GM12878 (cell line): ENCODE data around the gene S100A2. TPM values are rescaled to one million over a fixed set of nuclear protein-coding genes. Genes with fewer than 3 reads are reported as not detected.

Experiments used
- CEBPB ChIP-seq, 2 experiments: fragments of 150-350 bp in 1 of 2; IDR thresholded peaks; 2 replicates each; pipeline ENCODE4 v1.6.1; 2012 to 2014; ENCODE audit warnings: low read depth in 2 of 2, low read length in 2 of 2, borderline replicate concordance in 1 of 2, inconsistent platforms in 1 of 2
- EP300 ChIP-seq, 2 experiments: fragments of 150-350 bp in 1 of 2; IDR thresholded peaks; 2 replicates each; pipeline ENCODE4 v1.6.1; 2011 to 2012; ENCODE audit warnings: low read depth in 2 of 2, low read length in 2 of 2, borderline replicate concordance in 1 of 2, improper control_type of control experiment in 1 of 2, inconsistent platforms in 1 of 2; ENCODE audit not compliant: control insufficient read depth in 1 of 2
- ESRRA ChIP-seq: IDR thresholded peaks from 2 replicates; pipeline ENCODE4 v1.6.1; 2012; ENCODE audit warnings: mild to moderate bottlenecking, low read length, improper control_type of control experiment
- HDAC6 ChIP-seq: fragments of 200-600 bp; sonication (generic); IDR thresholded peaks from one replicate; pipeline ENCODE4 v1.8.0; 2017; ENCODE audit warnings: antibody characterized with exemption; ENCODE audit not compliant: unreplicated experiment
- HDGF ChIP-seq: fragments of 450-650 bp; IDR thresholded peaks from 2 replicates; pipeline ENCODE4 v1.6.1; 2016; ENCODE audit warnings: antibody characterized with exemption
- MTA3 ChIP-seq: IDR thresholded peaks from 2 replicates; pipeline ENCODE4 v1.6.1; 2012; ENCODE audit warnings: low read length, inconsistent platforms, borderline replicate concordance
- NR2C2 ChIP-seq: IDR thresholded peaks from 2 replicates; pipeline ENCODE4 v1.6.1; 2011; ENCODE audit warnings: borderline replicate concordance, low read depth; ENCODE audit not compliant: control insufficient read depth, insufficient read length
- NRF1 ChIP-seq: conservative IDR thresholded peaks from 2 replicates; pipeline ENCODE4 v1.6.1; 2011; ENCODE audit warnings: mild to moderate bottlenecking, low read depth, low read length, improper control_type of control experiment
- PML ChIP-seq: IDR thresholded peaks from 2 replicates; pipeline ENCODE4 v1.6.1; 2012; ENCODE audit warnings: low read length, inconsistent platforms
- SMARCA5 ChIP-seq: fragments of 450-650 bp; IDR thresholded peaks from 2 replicates; pipeline ENCODE4 v1.6.1; 2017; ENCODE audit warnings: mild to moderate bottlenecking
- STAT3 ChIP-seq: IDR thresholded peaks from 2 replicates; pipeline ENCODE4 v1.6.1; 2011; ENCODE audit warnings: low read depth, low read length, improper control_type of control experiment
- TBL1XR1 ChIP-seq: IDR thresholded peaks from 2 replicates; pipeline ENCODE4 v1.6.1; 2012; ENCODE audit warnings: low read depth, low read length, improper control_type of control experiment
- TCF7 ChIP-seq: IDR thresholded peaks from 2 replicates; pipeline ENCODE4 v1.6.1; 2014; ENCODE audit warnings: antibody characterized with exemption, borderline replicate concordance
- ZNF217 ChIP-seq: fragments of 450-650 bp; IDR thresholded peaks from 2 replicates; pipeline ENCODE4 v1.6.1; 2017; ENCODE audit warnings: antibody characterized with exemption, mild to moderate bottlenecking
- ZNF274 ChIP-seq: IDR thresholded peaks from one replicate; pipeline ENCODE4 v1.8.0; 2011; ENCODE audit not compliant: insufficient read length, insufficient read depth
- polyA plus RNA-seq, 11 experiments: library from polyadenylated mRNA; depleted of rRNA in 4 of 11; unstranded in 6 of 11; stranded (reverse) in 5 of 11; fragments of >200 nt; fragmentation: Nextera tagmentation in 4 of 11; fragmentation: Illumina TruSeq in 1 of 11; extraction: Ambion mirVana in 4 of 11; extraction: Trizol in 1 of 11; gene quantifications; 1 replicate in 1 of 11; 2 replicates in 10 of 11; pipeline versions ENCODE4 v1.2.1 to v1.2.3, GENCODE V29; 2011 to 2016; ENCODE audit warnings: inconsistent platforms in 2 of 11, missing spikeins in 2 of 11, low read depth in 1 of 11
- total RNA-seq, 4 experiments: library from RNA; depleted of rRNA in 3 of 4; stranded (reverse); fragments of >200 nt in 3 of 4; fragmentation: Illumina TruSeq in 1 of 4; extraction: Trizol in 1 of 4; gene quantifications; 2 replicates each; pipeline versions ENCODE4 v1.2.1 to v1.2.3, GENCODE V29; 2013 to 2021
- TF ChIP-seq, protein P1 (sequence below): IDR thresholded peaks from 2 replicates; pipeline ENCODE4 v1.6.1; 2012; ENCODE audit warnings: improper control_type of control experiment, low read depth, low read length; ENCODE audit not compliant: insufficient replicate concordance
- TF ChIP-seq, protein P2 (sequence below): IDR thresholded peaks from 2 replicates; pipeline ENCODE4 v1.6.1; 2012; ENCODE audit warnings: low read depth, low read length, improper control_type of control experiment
- TF ChIP-seq, protein P3 (sequence below): fragments of 150-350 bp; IDR thresholded peaks from 2 replicates; pipeline ENCODE4 v1.6.1; 2014; ENCODE audit warnings: mild to moderate bottlenecking, low read depth, low read length
- TF ChIP-seq, protein P4 (sequence below): fragments of 450-650 bp; IDR thresholded peaks from 2 replicates; pipeline ENCODE4 v1.6.1; 2017; ENCODE audit warnings: mild to moderate bottlenecking, moderate library complexity

Gene S100A2
- total and polyA plus RNA-seq, 10 of the 15 experiments (the other 5 are each of a cell fraction or from before 2014, with no cell fraction given): 0.11 to 1.5 (median 0.59) TPM; not detected in 2

DNA sequence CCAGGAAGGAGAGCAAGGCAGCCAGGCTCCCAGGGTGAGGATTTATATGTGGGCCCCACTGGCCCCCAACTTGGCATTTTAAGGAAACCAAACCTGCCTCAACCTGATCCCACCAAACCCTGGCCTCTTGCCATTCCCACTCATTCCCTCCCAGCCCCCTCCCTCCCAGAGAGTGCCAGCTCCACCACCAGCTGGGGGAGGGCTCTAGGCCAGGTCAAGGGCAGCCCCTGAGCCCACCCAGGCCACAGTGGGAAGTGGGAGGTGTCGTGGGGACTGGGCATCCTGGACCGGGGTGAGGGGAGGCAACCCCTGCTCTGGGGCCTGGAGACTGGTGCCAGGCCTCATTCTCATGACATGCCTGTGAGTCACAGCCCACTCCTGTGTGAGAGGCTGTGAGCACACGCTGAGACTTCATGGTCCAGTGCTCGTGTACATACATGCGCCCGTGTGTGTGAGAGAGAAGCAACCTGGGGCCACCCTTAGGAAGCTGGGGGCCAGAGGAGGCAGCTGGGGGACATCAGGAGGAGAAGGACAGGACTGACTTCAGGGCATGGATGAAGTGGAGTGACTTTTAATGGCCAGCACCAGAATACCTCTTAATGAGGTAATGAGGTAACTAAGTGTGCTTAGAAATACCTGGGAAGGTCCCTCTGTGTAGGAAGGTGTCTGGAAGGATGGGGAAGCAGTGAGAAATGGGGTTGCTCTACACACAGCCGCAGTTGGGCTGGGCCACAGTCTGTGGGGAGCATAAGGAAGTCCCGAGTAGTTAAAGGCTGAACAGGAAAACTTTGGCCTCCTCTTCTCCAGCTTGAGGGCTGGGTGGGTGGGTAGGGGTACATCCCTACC is at the start of gene S100A2 (continued):
- TF ChIP-seq, protein P1, sequence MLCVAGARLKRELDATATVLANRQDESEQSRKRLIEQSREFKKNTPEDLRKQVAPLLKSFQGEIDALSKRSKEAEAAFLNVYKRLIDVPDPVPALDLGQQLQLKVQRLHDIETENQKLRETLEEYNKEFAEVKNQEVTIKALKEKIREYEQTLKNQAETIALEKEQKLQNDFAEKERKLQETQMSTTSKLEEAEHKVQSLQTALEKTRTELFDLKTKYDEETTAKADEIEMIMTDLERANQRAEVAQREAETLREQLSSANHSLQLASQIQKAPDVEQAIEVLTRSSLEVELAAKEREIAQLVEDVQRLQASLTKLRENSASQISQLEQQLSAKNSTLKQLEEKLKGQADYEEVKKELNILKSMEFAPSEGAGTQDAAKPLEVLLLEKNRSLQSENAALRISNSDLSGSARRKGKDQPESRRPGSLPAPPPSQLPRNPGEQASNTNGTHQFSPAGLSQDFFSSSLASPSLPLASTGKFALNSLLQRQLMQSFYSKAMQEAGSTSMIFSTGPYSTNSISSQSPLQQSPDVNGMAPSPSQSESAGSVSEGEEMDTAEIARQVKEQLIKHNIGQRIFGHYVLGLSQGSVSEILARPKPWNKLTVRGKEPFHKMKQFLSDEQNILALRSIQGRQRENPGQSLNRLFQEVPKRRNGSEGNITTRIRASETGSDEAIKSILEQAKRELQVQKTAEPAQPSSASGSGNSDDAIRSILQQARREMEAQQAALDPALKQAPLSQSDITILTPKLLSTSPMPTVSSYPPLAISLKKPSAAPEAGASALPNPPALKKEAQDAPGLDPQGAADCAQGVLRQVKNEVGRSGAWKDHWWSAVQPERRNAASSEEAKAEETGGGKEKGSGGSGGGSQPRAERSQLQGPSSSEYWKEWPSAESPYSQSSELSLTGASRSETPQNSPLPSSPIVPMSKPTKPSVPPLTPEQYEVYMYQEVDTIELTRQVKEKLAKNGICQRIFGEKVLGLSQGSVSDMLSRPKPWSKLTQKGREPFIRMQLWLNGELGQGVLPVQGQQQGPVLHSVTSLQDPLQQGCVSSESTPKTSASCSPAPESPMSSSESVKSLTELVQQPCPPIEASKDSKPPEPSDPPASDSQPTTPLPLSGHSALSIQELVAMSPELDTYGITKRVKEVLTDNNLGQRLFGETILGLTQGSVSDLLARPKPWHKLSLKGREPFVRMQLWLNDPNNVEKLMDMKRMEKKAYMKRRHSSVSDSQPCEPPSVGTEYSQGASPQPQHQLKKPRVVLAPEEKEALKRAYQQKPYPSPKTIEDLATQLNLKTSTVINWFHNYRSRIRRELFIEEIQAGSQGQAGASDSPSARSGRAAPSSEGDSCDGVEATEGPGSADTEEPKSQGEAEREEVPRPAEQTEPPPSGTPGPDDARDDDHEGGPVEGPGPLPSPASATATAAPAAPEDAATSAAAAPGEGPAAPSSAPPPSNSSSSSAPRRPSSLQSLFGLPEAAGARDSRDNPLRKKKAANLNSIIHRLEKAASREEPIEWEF: no peak
- TF ChIP-seq ZNF217 (no peak), HDGF (peak; percentile 41; the same call in 1 of the 2 replicates), STAT3 (no peak), ESRRA (no peak), HDAC6 (no peak), NRF1 (no peak), TCF7 (no peak), PML (no peak), MTA3 (no peak), TBL1XR1 (no peak), NR2C2 (no peak), CEBPB (IDR thresholded peaks at IDR 0.05; ENCODE audit: borderline replicate concordance in 1 of 2, low read depth in 2 of 2, low read length in 2 of 2) (no peak), ZNF274 (no peak), EP300 (IDR thresholded peaks at IDR 0.05; ENCODE audit: borderline replicate concordance in 1 of 2, control insufficient read depth in 1 of 2, low read depth in 2 of 2, low read length in 2 of 2) (no peak), SMARCA5 (no peak)
- TF ChIP-seq, protein P2, sequence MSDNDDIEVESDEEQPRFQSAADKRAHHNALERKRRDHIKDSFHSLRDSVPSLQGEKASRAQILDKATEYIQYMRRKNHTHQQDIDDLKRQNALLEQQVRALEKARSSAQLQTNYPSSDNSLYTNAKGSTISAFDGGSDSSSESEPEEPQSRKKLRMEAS: no peak
- TF ChIP-seq, protein P3, sequence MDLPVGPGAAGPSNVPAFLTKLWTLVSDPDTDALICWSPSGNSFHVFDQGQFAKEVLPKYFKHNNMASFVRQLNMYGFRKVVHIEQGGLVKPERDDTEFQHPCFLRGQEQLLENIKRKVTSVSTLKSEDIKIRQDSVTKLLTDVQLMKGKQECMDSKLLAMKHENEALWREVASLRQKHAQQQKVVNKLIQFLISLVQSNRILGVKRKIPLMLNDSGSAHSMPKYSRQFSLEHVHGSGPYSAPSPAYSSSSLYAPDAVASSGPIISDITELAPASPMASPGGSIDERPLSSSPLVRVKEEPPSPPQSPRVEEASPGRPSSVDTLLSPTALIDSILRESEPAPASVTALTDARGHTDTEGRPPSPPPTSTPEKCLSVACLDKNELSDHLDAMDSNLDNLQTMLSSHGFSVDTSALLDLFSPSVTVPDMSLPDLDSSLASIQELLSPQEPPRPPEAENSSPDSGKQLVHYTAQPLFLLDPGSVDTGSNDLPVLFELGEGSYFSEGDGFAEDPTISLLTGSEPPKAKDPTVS: no peak
- TF ChIP-seq, protein P4, sequence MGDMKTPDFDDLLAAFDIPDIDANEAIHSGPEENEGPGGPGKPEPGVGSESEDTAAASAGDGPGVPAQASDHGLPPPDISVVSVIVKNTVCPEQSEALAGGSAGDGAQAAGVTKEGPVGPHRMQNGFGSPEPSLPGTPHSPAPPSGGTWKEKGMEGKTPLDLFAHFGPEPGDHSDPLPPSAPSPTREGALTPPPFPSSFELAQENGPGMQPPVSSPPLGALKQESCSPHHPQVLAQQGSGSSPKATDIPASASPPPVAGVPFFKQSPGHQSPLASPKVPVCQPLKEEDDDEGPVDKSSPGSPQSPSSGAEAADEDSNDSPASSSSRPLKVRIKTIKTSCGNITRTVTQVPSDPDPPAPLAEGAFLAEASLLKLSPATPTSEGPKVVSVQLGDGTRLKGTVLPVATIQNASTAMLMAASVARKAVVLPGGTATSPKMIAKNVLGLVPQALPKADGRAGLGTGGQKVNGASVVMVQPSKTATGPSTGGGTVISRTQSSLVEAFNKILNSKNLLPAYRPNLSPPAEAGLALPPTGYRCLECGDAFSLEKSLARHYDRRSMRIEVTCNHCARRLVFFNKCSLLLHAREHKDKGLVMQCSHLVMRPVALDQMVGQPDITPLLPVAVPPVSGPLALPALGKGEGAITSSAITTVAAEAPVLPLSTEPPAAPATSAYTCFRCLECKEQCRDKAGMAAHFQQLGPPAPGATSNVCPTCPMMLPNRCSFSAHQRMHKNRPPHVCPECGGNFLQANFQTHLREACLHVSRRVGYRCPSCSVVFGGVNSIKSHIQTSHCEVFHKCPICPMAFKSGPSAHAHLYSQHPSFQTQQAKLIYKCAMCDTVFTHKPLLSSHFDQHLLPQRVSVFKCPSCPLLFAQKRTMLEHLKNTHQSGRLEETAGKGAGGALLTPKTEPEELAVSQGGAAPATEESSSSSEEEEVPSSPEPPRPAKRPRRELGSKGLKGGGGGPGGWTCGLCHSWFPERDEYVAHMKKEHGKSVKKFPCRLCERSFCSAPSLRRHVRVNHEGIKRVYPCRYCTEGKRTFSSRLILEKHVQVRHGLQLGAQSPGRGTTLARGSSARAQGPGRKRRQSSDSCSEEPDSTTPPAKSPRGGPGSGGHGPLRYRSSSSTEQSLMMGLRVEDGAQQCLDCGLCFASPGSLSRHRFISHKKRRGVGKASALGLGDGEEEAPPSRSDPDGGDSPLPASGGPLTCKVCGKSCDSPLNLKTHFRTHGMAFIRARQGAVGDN: peak; percentile 88
